Endodermal cell (in vitro differentiated cells): ENCODE results near the gene LYRM4. TPM values are rescaled to one million over a fixed set of nuclear protein-coding genes. Genes with fewer than 3 reads are reported as not detected.

Experiments
- DNase-seq: peaks from one replicate; pipeline ENCODE4 v3.0.0-alpha.2; 2017
- H3K27ac ChIP-seq: 2 replicates; pipeline ENCODE4 v1.5.1; 2013; ENCODE audit warnings: mild to moderate bottlenecking, low read depth, low read length, moderate library complexity
- H3K27me3 ChIP-seq: 2 replicates; pipeline ENCODE4 v1.6.1; 2013; ENCODE audit warnings: mild to moderate bottlenecking, low read length, moderate library complexity; ENCODE audit not compliant: insufficient read depth, control insufficient read depth, poor library complexity, severe bottlenecking
- H3K36me3 ChIP-seq: 2 replicates; pipeline ENCODE4 v1.7.0; 2013; ENCODE audit warnings: mild to moderate bottlenecking, low read length, moderate library complexity; ENCODE audit not compliant: control insufficient read depth, insufficient read depth
- H3K4me1 ChIP-seq: one replicate; pipeline ENCODE4 v1.7.0; 2013; ENCODE audit warnings: low read length; ENCODE audit not compliant: control insufficient read depth, insufficient read depth
- H3K4me3 ChIP-seq: 2 replicates; pipeline ENCODE4 v1.5.1; 2013; ENCODE audit warnings: mild to moderate bottlenecking, low read length, moderate library complexity
- H3K9ac ChIP-seq: 2 replicates; pipeline ENCODE4 v1.6.1; 2013; ENCODE audit warnings: mild to moderate bottlenecking, low read length, moderate library complexity; ENCODE audit not compliant: poor library complexity, severe bottlenecking; ENCODE audit errors: extremely low read depth
- H3K9me3 ChIP-seq: 2 replicates; pipeline ENCODE4 v1.6.1; 2013; ENCODE audit warnings: mild to moderate bottlenecking, low read length, moderate library complexity; ENCODE audit not compliant: control insufficient read depth
- H3K27ac Mint-ChIP-seq: 2 replicates; pipeline ENCODE4 v1.8.0; 2020; ENCODE audit warnings: mixed read lengths
- H3K27me3 Mint-ChIP-seq: 2 replicates; pipeline ENCODE4 v1.8.0; 2021; ENCODE audit warnings: mild to moderate bottlenecking, mixed read lengths; ENCODE audit not compliant: insufficient read depth
- H3K36me3 Mint-ChIP-seq: 2 replicates; pipeline ENCODE4 v1.8.0; 2020; ENCODE audit warnings: low read depth, mixed read lengths
- H3K4me1 Mint-ChIP-seq: 2 replicates; pipeline ENCODE4 v1.8.0; 2020; ENCODE audit warnings: mixed read lengths
- H3K4me3 Mint-ChIP-seq: 2 replicates; pipeline ENCODE4 v1.8.0; 2020; ENCODE audit warnings: mild to moderate bottlenecking, moderate library complexity, mixed read lengths
- H3K9me3 Mint-ChIP-seq: 2 replicates; pipeline ENCODE4 v1.8.0; 2020; ENCODE audit warnings: mild to moderate bottlenecking, mixed read lengths
- WGBS, 2 experiments: methylation state at CpG; one replicate each; pipeline versions ENCODE4 v1.1.5 to v1.1.7; 2013; ENCODE audit warnings: missing lambda C conversion rate in 2 of 2, mixed read lengths in 1 of 2; ENCODE audit not compliant: insufficient coverage in 1 of 2, insufficient read length in 1 of 2; 5-methylcytosine and 5-hydroxymethylcytosine counted together
- total RNA-seq, 2 donors: library from RNA; stranded (reverse); fragmentation: NEBNext Ultra II Directional in 1 of 2; extraction: Animal tissue kit (Norgen Biotek cat#: 25700) in 1 of 2; gene quantifications; 2 replicates in 1 of 2; 3 replicates in 1 of 2; pipeline ENCODE4 v1.2.1, GENCODE V29; 2021
- TF ChIP-seq, protein P1 (sequence below): fragments of 200-600 bp; sonication (generic); conservative IDR thresholded peaks from 2 replicates; pipeline ENCODE4 v1.5.0; 2021; ENCODE audit warnings: antibody characterized with exemption, mild to moderate bottlenecking

Gene LYRM4
- total RNA-seq, 2 donors from 2014 or later = 32.1 to 44.3 TPM

DNA sequence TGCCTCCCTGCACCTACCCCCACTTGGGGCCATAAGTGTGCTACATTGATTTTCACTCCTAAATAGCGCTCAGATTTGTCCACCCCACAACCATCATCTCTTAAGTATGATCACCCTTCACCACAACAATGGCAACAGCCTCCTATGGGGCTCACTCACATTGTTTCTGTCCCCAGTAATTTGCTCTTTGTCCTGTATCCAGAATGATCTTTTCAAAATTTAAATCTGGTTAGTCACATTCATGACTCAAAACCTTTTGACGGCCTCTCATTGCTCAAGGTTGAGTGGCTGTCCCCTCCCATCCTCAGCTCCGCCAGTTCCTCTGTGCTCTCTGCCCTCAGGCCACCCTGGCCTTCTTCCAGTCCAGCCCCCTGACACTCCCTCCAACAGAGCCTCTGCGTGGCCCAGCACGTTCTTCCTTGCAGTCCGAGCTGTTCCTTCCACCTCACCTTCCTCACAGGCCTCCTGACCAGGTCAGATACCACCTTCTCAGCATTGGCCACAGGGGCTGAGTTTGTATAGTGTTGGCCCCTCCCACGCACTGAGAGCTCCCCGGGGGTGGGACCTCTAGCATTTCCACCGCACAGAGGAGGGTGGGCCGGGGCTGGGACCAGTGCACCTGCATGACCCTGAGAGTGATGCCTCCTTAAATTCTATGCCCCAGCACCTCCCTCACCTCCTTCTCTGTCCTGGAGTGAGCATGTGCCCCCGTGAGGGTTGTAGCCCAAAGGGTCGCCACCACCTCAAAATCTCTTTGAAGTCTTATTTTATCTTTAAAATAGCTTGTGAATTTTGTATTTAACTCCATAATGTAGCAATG, 178.1 kb downstream of the LYRM4 start:
- Histone ChIP-seq H3K9ac (no peak overlapping the region), H3K4me3 (no peak overlapping the region)
- no peak overlapping the region for H3K4me3 Mint-ChIP-seq

GRCh38 chr6:5081955-5082354, 178.8 kb downstream of the LYRM4 start:
- no peaks in the 10 kb centered on the region for H3K36me3 ChIP-seq
- H3K4me3 ChIP-seq = no peak overlapping the region
- TF ChIP-seq, protein P1, sequence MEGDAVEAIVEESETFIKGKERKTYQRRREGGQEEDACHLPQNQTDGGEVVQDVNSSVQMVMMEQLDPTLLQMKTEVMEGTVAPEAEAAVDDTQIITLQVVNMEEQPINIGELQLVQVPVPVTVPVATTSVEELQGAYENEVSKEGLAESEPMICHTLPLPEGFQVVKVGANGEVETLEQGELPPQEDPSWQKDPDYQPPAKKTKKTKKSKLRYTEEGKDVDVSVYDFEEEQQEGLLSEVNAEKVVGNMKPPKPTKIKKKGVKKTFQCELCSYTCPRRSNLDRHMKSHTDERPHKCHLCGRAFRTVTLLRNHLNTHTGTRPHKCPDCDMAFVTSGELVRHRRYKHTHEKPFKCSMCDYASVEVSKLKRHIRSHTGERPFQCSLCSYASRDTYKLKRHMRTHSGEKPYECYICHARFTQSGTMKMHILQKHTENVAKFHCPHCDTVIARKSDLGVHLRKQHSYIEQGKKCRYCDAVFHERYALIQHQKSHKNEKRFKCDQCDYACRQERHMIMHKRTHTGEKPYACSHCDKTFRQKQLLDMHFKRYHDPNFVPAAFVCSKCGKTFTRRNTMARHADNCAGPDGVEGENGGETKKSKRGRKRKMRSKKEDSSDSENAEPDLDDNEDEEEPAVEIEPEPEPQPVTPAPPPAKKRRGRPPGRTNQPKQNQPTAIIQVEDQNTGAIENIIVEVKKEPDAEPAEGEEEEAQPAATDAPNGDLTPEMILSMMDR = no peak
- Mint-ChIP-seq H3K27ac (no peak overlapping the region), H3K36me3 (no peaks in the 10 kb centered on the region), H3K4me1 (no peaks in the 10 kb centered on the region), H3K4me3 (no peak overlapping the region), H3K9me3 (peaks cover 3% of the 10 kb centered on the region), H3K27me3 (peaks cover 58% of the 10 kb centered on the region)
- no peaks in the 10 kb centered on the region for H3K9me3 ChIP-seq
- WGBS, 2 experiments = 76 to 92% methylated on average over 3 to 4 of the region's 4 CpGs
- no peak overlapping the region for H3K27ac ChIP-seq
- no peaks in the 10 kb centered on the region for H3K4me1 ChIP-seq
- H3K27me3 ChIP-seq = peaks cover 52% of the 10 kb centered on the region
- H3K9ac ChIP-seq = no peak overlapping the region
- no peak for DNase-seq

More for the DNA sequence above, 178.1 kb downstream of the LYRM4 start:
- WGBS, 2 experiments = 74 to 91% methylated on average over 1 to 12 of the region's 12 CpGs
- TF ChIP-seq, protein P1 = no peak
- Mint-ChIP-seq H3K27ac (no peak overlapping the region), H3K4me1 (no peaks in the 10 kb centered on the region), H3K36me3 (no peaks in the 10 kb centered on the region), H3K27me3 (peaks cover 63% of the 10 kb centered on the region), H3K9me3 (peaks cover 3% of the 10 kb centered on the region)
- H3K4me1 ChIP-seq = no peaks in the 10 kb centered on the region
- H3K36me3 ChIP-seq = no peaks in the 10 kb centered on the region
- no peaks in the 10 kb centered on the region for H3K9me3 ChIP-seq
- peaks cover 59% of the 10 kb centered on the region for H3K27me3 ChIP-seq
- no peak overlapping the region for H3K27ac ChIP-seq
- no peak for DNase-seq

GRCh38 chr6:5081182-5081581, 179.6 kb downstream of the LYRM4 start:
- Histone ChIP-seq H3K4me1 (no peaks in the 10 kb centered on the region), H3K9ac (no peak overlapping the region), H3K36me3 (no peaks in the 10 kb centered on the region), H3K4me3 (no peak overlapping the region), H3K27me3 (peaks cover 44% of the 10 kb centered on the region), H3K27ac (no peak overlapping the region), H3K9me3 (no peaks in the 10 kb centered on the region)
- 90 to 93% methylated on average over 2 to 3 of the region's 3 CpGs for WGBS, 2 experiments
- TF ChIP-seq, protein P1 = no peak
- Mint-ChIP-seq H3K4me3 (no peak overlapping the region), H3K4me1 (no peaks in the 10 kb centered on the region), H3K27me3 (peaks cover 54% of the 10 kb centered on the region), H3K27ac (no peak overlapping the region), H3K9me3 (no peaks in the 10 kb centered on the region), H3K36me3 (no peaks in the 10 kb centered on the region)
- DNase-seq = no peak
